ENCODE data around the gene SMPD3.

Gene SMPD3

DNA sequence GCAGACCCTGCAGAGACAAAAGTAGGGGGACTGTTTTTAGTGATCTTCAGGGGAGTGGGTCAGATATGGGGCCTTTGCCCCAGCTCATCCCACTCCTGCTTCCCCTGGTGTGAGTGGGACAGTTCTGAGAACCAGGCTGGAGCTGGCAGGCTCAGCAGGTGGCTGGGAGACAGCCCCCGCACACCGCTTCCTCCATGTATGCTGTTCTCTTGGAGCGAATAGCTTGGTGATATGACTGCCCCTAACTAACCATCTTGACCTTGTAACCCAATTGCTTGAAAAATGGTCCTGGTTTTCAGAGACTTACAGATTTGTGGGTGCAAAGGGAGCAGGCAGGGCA, 76.0 kb downstream of the SMPD3 start:
- TF ChIP-seq, protein P1, sequence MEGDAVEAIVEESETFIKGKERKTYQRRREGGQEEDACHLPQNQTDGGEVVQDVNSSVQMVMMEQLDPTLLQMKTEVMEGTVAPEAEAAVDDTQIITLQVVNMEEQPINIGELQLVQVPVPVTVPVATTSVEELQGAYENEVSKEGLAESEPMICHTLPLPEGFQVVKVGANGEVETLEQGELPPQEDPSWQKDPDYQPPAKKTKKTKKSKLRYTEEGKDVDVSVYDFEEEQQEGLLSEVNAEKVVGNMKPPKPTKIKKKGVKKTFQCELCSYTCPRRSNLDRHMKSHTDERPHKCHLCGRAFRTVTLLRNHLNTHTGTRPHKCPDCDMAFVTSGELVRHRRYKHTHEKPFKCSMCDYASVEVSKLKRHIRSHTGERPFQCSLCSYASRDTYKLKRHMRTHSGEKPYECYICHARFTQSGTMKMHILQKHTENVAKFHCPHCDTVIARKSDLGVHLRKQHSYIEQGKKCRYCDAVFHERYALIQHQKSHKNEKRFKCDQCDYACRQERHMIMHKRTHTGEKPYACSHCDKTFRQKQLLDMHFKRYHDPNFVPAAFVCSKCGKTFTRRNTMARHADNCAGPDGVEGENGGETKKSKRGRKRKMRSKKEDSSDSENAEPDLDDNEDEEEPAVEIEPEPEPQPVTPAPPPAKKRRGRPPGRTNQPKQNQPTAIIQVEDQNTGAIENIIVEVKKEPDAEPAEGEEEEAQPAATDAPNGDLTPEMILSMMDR (IDR thresholded peaks at IDR 0.05; ENCODE audit: low read length, missing control alignments) = no peak
- H3K4me3 ChIP-seq (replicated peaks; ENCODE audit: low read depth, low read length) = no peak overlapping the region
- no peak for DNase-seq (ENCODE audit: low read depth)

DNA sequence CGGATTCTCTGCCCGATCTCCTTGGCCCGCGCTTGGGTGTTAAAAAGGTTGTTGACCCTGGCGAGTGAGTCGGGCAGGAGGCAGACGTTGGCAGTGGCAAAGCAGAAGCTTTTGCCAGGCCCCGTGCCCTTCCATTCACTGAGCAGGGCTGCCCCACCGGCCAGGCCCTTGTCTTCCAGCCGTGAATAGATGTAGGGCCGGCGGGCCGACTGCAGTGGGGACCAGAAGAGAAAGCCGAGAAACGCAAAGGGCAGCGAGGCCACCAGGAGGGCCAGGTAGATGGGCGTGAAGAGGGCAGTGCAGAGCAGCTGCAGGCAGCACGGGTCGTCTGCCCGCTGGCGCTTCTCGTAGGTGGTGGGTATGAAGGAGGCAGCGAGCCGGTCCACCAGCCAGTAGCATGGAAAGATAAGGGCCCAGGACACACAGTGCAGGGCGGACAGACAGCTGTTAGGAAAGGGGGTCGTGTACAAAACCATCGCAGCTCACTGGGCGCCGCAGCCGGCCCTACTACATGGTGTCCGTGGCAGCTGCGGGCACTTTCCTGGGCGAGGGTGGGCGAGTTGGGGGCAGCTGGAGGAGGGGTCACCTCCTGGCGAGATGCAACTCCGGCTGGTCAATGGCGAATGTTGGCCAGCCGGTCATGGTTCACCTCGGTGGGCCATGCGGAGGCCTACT, 76.5 kb downstream of the SMPD3 start:
- TF ChIP-seq, protein P1 (IDR thresholded peaks at IDR 0.05; ENCODE audit: low read length, missing control alignments) = no peak
- DNase-seq (ENCODE audit: low read depth) = no peak

DNA sequence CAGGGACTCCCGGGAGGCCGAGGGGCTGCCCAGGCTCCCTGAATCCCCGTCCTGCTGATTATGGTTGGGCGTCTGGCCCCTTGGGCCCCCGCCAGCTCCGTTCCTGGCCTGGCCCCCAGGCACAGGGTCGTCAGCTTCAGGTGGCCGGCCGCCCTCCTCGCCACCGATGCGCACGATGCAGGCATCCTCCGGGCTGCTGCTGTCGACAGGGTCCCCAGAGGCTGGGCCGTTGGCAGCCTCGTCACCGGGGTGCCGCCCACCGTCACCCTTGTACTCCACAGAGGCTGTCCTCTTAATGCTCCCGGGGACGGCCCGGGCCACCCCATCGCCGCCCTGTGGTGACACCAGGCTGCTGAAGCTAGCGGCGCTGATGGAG, 77.0 kb downstream of the SMPD3 start:
- DNase-seq (ENCODE audit: low read depth) = no peak
- no peak overlapping the region for H3K4me3 ChIP-seq (replicated peaks; ENCODE audit: low read depth, low read length)
- TF ChIP-seq, protein P1 (IDR thresholded peaks at IDR 0.05; ENCODE audit: low read length, missing control alignments) = no peak

More for the DNA sequence above, 76.5 kb downstream of the SMPD3 start:
- no peak overlapping the region for H3K4me3 ChIP-seq (replicated peaks; ENCODE audit: low read depth, low read length)

DNA sequence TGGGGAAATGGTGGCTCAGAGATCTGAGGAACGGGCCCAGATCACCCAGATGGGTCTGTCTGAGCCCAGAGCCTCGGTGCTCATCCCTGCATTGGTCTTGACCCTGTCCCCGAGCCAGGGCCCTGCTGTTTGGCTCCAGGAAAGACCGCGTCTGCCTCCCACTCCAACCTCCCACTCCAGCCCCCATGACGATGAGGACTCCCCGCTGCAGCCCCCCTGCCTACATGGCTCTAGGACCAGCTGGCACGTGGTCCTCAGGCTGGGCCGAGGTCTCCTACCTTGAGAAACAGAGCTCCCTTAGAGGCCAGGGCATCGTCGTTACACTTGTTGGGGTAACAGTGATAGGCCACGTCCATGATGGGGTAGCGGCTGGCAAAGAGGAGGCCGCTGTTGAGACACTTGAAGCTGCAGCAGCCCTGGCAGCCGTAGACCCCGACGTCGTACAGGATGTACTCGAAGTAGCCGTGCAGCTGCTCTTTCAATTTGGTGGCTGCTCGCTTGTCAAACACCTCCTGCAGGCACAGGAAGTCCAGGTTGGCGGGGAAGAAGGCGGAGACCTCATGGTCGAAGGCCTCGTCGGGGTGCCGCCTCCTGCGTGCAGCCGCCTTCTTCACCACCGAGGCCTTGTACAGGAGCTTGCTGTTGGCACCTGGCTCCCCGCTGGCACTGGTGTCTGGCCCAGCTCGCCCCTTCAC, 77.6 kb downstream of the SMPD3 start:
- no peak overlapping the region for H3K4me3 ChIP-seq (replicated peaks; ENCODE audit: low read depth, low read length)
- TF ChIP-seq, protein P1 (IDR thresholded peaks at IDR 0.05; ENCODE audit: low read length, missing control alignments) = no peak
- no peak for DNase-seq (ENCODE audit: low read depth)

DNA sequence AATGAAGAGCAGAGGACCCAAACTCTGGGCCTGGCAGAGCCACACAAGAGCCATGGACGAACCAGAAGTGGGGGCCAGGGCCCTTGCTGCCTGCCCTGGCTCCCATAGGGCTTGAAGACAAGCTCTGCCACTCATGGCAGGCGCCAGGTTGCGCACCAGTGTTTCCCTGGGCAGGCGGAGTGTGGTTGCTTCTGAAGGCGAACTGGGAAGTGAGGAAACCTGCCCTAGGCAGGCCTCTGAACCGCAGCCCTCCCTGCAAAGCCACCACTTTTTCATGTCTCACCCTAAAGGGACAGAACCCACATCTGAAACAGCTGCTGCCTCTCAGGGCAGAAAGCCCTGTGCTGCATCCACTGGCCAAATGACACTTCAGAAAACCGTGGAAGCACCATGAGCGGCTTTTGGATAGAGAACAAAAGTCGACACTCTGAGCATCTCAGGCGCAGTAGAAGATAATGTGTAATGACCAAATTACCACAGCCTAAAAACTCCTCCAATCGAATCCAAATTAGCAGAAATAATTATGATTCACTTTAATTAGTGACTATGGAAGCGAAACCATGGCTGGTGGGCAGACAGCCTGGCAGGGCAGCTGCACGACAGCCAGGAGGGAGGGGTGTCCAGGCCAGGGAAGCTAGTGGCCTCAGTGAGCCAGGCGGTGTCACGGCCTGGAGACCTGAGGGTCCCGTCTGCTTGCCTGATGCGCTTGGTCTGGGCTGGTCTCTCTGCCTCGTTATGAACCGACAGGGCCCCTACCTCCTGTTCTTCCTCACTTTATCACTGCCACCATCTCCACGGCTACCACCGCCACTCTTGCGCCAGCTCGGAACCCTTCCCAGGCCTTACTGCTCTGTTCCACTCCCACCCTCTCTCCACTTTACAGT, 78.4 kb downstream of the SMPD3 start:
- TF ChIP-seq, protein P1 (IDR thresholded peaks at IDR 0.05; ENCODE audit: low read length, missing control alignments) = no peak
- no peak overlapping the region for H3K4me3 ChIP-seq (replicated peaks; ENCODE audit: low read depth, low read length)
- no peak for DNase-seq (ENCODE audit: low read depth)

DNA sequence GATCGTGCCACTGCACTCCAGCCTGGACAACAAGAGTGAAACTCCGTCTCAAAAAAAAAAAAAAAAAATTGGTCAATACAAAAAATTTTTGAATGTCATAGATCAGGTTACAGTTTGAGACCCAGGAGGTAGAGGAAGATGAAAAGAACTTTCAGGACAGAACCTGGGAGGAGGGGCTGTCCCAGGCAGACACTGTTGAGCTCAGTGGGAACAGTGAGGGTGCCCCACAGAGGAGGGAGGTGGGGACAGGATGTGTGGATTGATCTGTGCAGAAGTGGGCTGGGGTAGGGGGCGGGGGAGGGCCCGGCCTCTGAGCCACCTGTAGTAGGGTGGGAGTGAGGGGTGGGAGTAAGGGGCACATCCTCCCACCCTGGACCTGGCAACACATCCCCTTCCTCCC, 79.1 kb downstream of the SMPD3 start:
- TF ChIP-seq, protein P1 (IDR thresholded peaks at IDR 0.05; ENCODE audit: low read length, missing control alignments) = no peak
- no peak for DNase-seq (ENCODE audit: low read depth)
- H3K4me3 ChIP-seq (replicated peaks; ENCODE audit: low read depth, low read length) = no peak overlapping the region
